H9 (cell line): ENCODE measurements around the gene VENTX. TPM values are rescaled to one million over a fixed set of nuclear protein-coding genes. Genes with fewer than 3 reads are reported as not detected.

Experiments used
- DNase-seq: peaks from one replicate; pipeline ENCODE4 v3.0.0-alpha.2; 2017
- H2AFZ ChIP-seq: one replicate; pipeline ENCODE4 v1.6.1; 2013; ENCODE audit warnings: mild to moderate bottlenecking, low read length, control low read depth, moderate library complexity
- H2AK5ac ChIP-seq: 2 replicates; pipeline ENCODE4 v1.6.1; 2013; ENCODE audit warnings: low read length, control low read depth, mixed read lengths; ENCODE audit not compliant: insufficient read length
- H2BK120ac ChIP-seq: one replicate; pipeline ENCODE4 v1.6.1; 2013; ENCODE audit warnings: low read depth, mild to moderate bottlenecking, low read length, control low read depth, inconsistent platforms; ENCODE audit not compliant: poor library complexity, severe bottlenecking
- H2BK12ac ChIP-seq: 2 replicates; pipeline ENCODE4 v1.6.1; 2013; ENCODE audit warnings: low read length, control low read depth, mixed read lengths, low read depth; ENCODE audit not compliant: insufficient read length
- H2BK15ac ChIP-seq: 2 replicates; pipeline ENCODE4 v1.6.1; 2013; ENCODE audit warnings: low read depth, low read length, control low read depth
- H2BK20ac ChIP-seq: one replicate; pipeline ENCODE4 v1.6.1; 2013; ENCODE audit warnings: low read depth, mild to moderate bottlenecking, low read length, control low read depth, inconsistent platforms; ENCODE audit not compliant: poor library complexity, severe bottlenecking
- H2BK5ac ChIP-seq: 2 replicates; pipeline ENCODE4 v1.6.1; 2013; ENCODE audit warnings: low read length, control low read depth, mixed read lengths; ENCODE audit not compliant: insufficient read length
- H3K14ac ChIP-seq: 2 replicates; pipeline ENCODE4 v1.6.1; 2013; ENCODE audit warnings: low read length, control low read depth; ENCODE audit not compliant: insufficient read depth
- H3K18ac ChIP-seq: 2 replicates; pipeline ENCODE4 v1.6.1; 2013; ENCODE audit warnings: low read depth, mild to moderate bottlenecking, mixed read lengths, low read length, control low read depth; ENCODE audit not compliant: insufficient read length
- H3K23ac ChIP-seq: 2 replicates; pipeline ENCODE4 v1.6.1; 2013; ENCODE audit warnings: low read length, control low read depth, mixed read lengths, low read depth; ENCODE audit not compliant: insufficient read length
- H3K23me2 ChIP-seq: 2 replicates; pipeline ENCODE4 v1.6.1; 2013; ENCODE audit warnings: low read depth, mild to moderate bottlenecking, mixed read lengths, low read length, control low read depth; ENCODE audit not compliant: insufficient read length, poor library complexity, severe bottlenecking
- H3K27ac ChIP-seq: 2 replicates; pipeline ENCODE4 v1.5.1; 2013; ENCODE audit warnings: low read length, control low read depth, mixed read lengths, low read depth; ENCODE audit not compliant: insufficient read length
- H3K27me3 ChIP-seq: 2 replicates; pipeline ENCODE4 v1.6.1; 2013; ENCODE audit warnings: low read length, control low read depth, inconsistent platforms; ENCODE audit not compliant: insufficient read depth
- H3K4ac ChIP-seq: 2 replicates; pipeline ENCODE4 v1.6.1; 2013; ENCODE audit warnings: low read depth, mild to moderate bottlenecking, control low read depth, inconsistent platforms, low read length, moderate library complexity
- H3K4me1 ChIP-seq: 2 replicates; pipeline ENCODE4 v1.6.1; 2013; ENCODE audit warnings: low read length, control low read depth, inconsistent platforms; ENCODE audit not compliant: insufficient read depth
- H3K4me2 ChIP-seq: 2 replicates; pipeline ENCODE4 v1.6.1; 2013; ENCODE audit warnings: low read length, control low read depth, mixed read lengths; ENCODE audit not compliant: insufficient read length, insufficient read depth
- H3K56ac ChIP-seq: 2 replicates; pipeline ENCODE4 v1.6.1; 2013; ENCODE audit warnings: low read depth, mild to moderate bottlenecking, mixed read lengths, low read length, control low read depth; ENCODE audit not compliant: insufficient read length
- H3K79me1 ChIP-seq: 2 replicates; pipeline ENCODE4 v1.6.1; 2013; ENCODE audit warnings: low read depth, mild to moderate bottlenecking, moderate library complexity, low read length, control low read depth, inconsistent platforms; ENCODE audit not compliant: insufficient read depth, poor library complexity, severe bottlenecking
- H3K79me2 ChIP-seq: 2 replicates; pipeline ENCODE4 v1.6.1; 2013; ENCODE audit warnings: low read length, control low read depth, inconsistent platforms; ENCODE audit not compliant: insufficient read depth
- H3K9ac ChIP-seq: 2 replicates; pipeline ENCODE4 v1.6.1; 2013; ENCODE audit warnings: low read length, control low read depth, mixed read lengths; ENCODE audit not compliant: insufficient read length; ENCODE audit errors: extremely low read depth
- H3K9me3 ChIP-seq: one replicate; pipeline ENCODE4 v1.6.1; 2013; ENCODE audit warnings: low read depth, low read length, inconsistent platforms; ENCODE audit not compliant: control insufficient read depth
- H3T11ph ChIP-seq: one replicate; pipeline ENCODE4 v1.6.1; 2013; ENCODE audit warnings: mild to moderate bottlenecking, low read length, control low read depth, inconsistent platforms
- H4K20me1 ChIP-seq: one replicate; pipeline ENCODE4 v1.6.1; 2013; ENCODE audit not compliant: control insufficient read depth, insufficient read length, insufficient read depth
- H4K5ac ChIP-seq: 2 replicates; pipeline ENCODE4 v1.6.1; 2013; ENCODE audit warnings: low read depth, mild to moderate bottlenecking, mixed read lengths, low read length, control low read depth; ENCODE audit not compliant: insufficient read length
- H4K8ac ChIP-seq: replicated peaks from 2 replicates; pipeline ENCODE4 v1.6.1; 2013; ENCODE audit warnings: low read length, control low read depth, mixed read lengths, low read depth; ENCODE audit not compliant: insufficient read length
- H4K91ac ChIP-seq: 2 replicates; pipeline ENCODE4 v1.6.1; 2013; ENCODE audit warnings: low read depth, mild to moderate bottlenecking, moderate library complexity, mixed read lengths, low read length, control low read depth; ENCODE audit not compliant: insufficient read length
- H3K27ac Mint-ChIP-seq, 3 experiments: 2 replicates in 2 of 3; 3 replicates in 1 of 3; pipeline ENCODE4 v1.8.0; 2020 to 2021; ENCODE audit warnings: mixed read lengths in 3 of 3, mild to moderate bottlenecking in 1 of 3, moderate library complexity in 1 of 3
- H3K27me3 Mint-ChIP-seq: 2 replicates; pipeline ENCODE4 v1.8.0; 2021; ENCODE audit warnings: low read depth, mild to moderate bottlenecking, moderate library complexity, mixed read lengths
- H3K36me3 Mint-ChIP-seq, 3 experiments: 2 replicates in 2 of 3; 3 replicates in 1 of 3; pipeline ENCODE4 v1.8.0; 2020 to 2021; ENCODE audit warnings: low read depth in 3 of 3, mixed read lengths in 3 of 3; ENCODE audit not compliant: insufficient read depth in 1 of 3
- H3K4me1 Mint-ChIP-seq, 2 experiments: 2 replicates each; pipeline ENCODE4 v1.8.0; 2020; ENCODE audit warnings: mixed read lengths in 2 of 2
- H3K4me3 Mint-ChIP-seq, 2 experiments: 2 replicates in 1 of 2; 3 replicates in 1 of 2; pipeline ENCODE4 v1.8.0; 2020 to 2021; ENCODE audit warnings: mild to moderate bottlenecking in 2 of 2, mixed read lengths in 2 of 2, moderate library complexity in 1 of 2
- H3K9me3 Mint-ChIP-seq, 2 experiments: 2 replicates in 1 of 2; 3 replicates in 1 of 2; pipeline ENCODE4 v1.8.0; 2020; ENCODE audit warnings: mild to moderate bottlenecking in 2 of 2, mixed read lengths in 2 of 2, moderate library complexity in 1 of 2
- CTCF ChIP-seq: fragments of 200-600 bp; sonication (generic); conservative IDR thresholded peaks from 3 replicates; pipeline ENCODE4 v1.8.0; 2021; ENCODE audit warnings: antibody characterized with exemption, mild to moderate bottlenecking
- WGBS: extraction: QIAGEN DNeasy Blood & Tissue Kit; methylation state at CpG from one replicate; pipeline ENCODE4 v1.1.7; 2013; ENCODE audit warnings: missing lambda C conversion rate, low lambda C conversion rate, mixed read lengths; ENCODE audit not compliant: insufficient read length; ENCODE audit errors: extremely low coverage; 5-methylcytosine and 5-hydroxymethylcytosine counted together
- total RNA-seq: library from RNA; stranded (reverse); gene quantifications from 2 replicates; pipeline ENCODE4 v1.2.1, GENCODE V29; 2021

Gene VENTX
- total RNA-seq, 1 experiment from 2014 or later = 10.9 TPM

GRCh38 chr10:133285217-133285616, 47.6 kb downstream of the VENTX start:
- Mint-ChIP-seq H3K4me1 (no peaks in the 10 kb centered on the region), H3K36me3 (peaks cover 24 to 77% (median 72%) of the 10 kb centered on the region in 3 experiments; a peak in 6 of 7 replicates), H3K4me3 (no peak overlapping the region), H3K9me3 (no peaks in the 10 kb centered on the region), H3K27me3 (no peaks in the 10 kb centered on the region), H3K27ac (no peak overlapping the region)
- DNase-seq = no peak
- H3T11ph ChIP-seq = no peak overlapping the region
- H4K91ac ChIP-seq = no peak overlapping the region
- H3K18ac ChIP-seq = no peak overlapping the region
- WGBS = no CpG with 5 or more reads among the region's 36 CpGs
- H3K27ac ChIP-seq = no peak overlapping the region
- H3K4ac ChIP-seq = no peak overlapping the region
- no peak overlapping the region for H2BK120ac ChIP-seq
- H3K4me2 ChIP-seq = no peak overlapping the region
- no peaks in the 10 kb centered on the region for H3K9me3 ChIP-seq
- no peak overlapping the region for H2AK5ac ChIP-seq
- no peak overlapping the region for H2BK5ac ChIP-seq
- H2BK20ac ChIP-seq = no peak overlapping the region
- H4K20me1 ChIP-seq = no peaks in the 10 kb centered on the region
- no peaks in the 10 kb centered on the region for H3K79me1 ChIP-seq
- H3K14ac ChIP-seq = no peak overlapping the region
- H3K27me3 ChIP-seq = no peaks in the 10 kb centered on the region
- H2AFZ ChIP-seq = no peak overlapping the region
- no peak overlapping the region for H2BK15ac ChIP-seq
- no peaks in the 10 kb centered on the region for H3K79me2 ChIP-seq
- H3K4me1 ChIP-seq = no peaks in the 10 kb centered on the region
- H3K9ac ChIP-seq = no peak overlapping the region
- H4K8ac ChIP-seq = no peak overlapping the region
- no peak overlapping the region for H2BK12ac ChIP-seq
- H3K23me2 ChIP-seq = no peaks in the 10 kb centered on the region
- no peak overlapping the region for H3K56ac ChIP-seq
- TF ChIP-seq CTCF = no peak
- H3K23ac ChIP-seq = no peak overlapping the region
- no peak overlapping the region for H4K5ac ChIP-seq
